GM19238 (cell line): Measurements from ENCODE around the gene PCDHB10.
"Not testable (repeated sequence)": the region's sequence is repeated elsewhere in the genome, so short reads cannot be mapped to it uniquely, and the experiment has no call there.

Experiments
- DNase-seq: peaks from one replicate; pipeline ENCODE4 v3.0.0; 2011; ENCODE audit warnings: low spot score; ENCODE audit not compliant: insufficient read length

Gene PCDHB10

GRCh38 chr5:141192110-141192725, at the start of gene PCDHB10:
TSS of gene PCDHB10 (plus strand) at chr5:141192353. CDS start at chr5:141192553, 200 bp downstream.
- no peak for DNase-seq

GRCh38 chr5:141149812-141150211, 42.3 kb upstream of the PCDHB10 start, which contains the start of gene PCDHB6:
TSS of gene PCDHB6 (plus strand) at chr5:141150057. CDS start at chr5:141150258, 201 bp downstream.
- no peak for DNase-seq

GRCh38 chr5:141150224-141150992, 41.7 kb upstream of the PCDHB10 start:
- DNase-seq: no peak

GRCh38 chr5:141150993-141151325, 41.2 kb upstream of the PCDHB10 start:
- DNase-seq: no peak

- not testable (repeated sequence) for DNase-seq
Measured at GRCh38 chr5:141151632-141152031, 40.5 kb upstream of the PCDHB10 start.

- DNase-seq: not testable (repeated sequence)
Measured at GRCh38 chr5:141152096-141152495, 40.1 kb upstream of the PCDHB10 start.

- no peak for DNase-seq
Measured at GRCh38 chr5:141155540-141156374, 36.4 kb upstream of the PCDHB10 start.

- DNase-seq: not testable (repeated sequence)
Measured at GRCh38 chr5:141157356-141157755, 34.8 kb upstream of the PCDHB10 start.

- DNase-seq: not testable (repeated sequence)
Measured at GRCh38 chr5:141157901-141158300, 34.3 kb upstream of the PCDHB10 start.

GRCh38 chr5:141172381-141173204, 19.6 kb upstream of the PCDHB10 start, which contains the start of gene PCDHB7:
TSS of gene PCDHB7 (plus strand) at chr5:141172644. CDS start at chr5:141172836, 192 bp downstream.
- DNase-seq: no peak

- not testable (repeated sequence) for DNase-seq
Measured at GRCh38 chr5:141174291-141175104, 17.7 kb upstream of the PCDHB10 start.

- no peak for DNase-seq
Measured at GRCh38 chr5:141175933-141176332, 16.2 kb upstream of the PCDHB10 start.

- DNase-seq: not testable (repeated sequence)
Measured at GRCh38 chr5:141177577-141178191, 14.5 kb upstream of the PCDHB10 start, which contains the start of gene PCDHB8. TSS of gene PCDHB8 (plus strand) at chr5:141177790. CDS start at chr5:141178035, 245 bp downstream.

- DNase-seq: not testable (repeated sequence)
Measured at GRCh38 chr5:141179371-141179770, 12.8 kb upstream of the PCDHB10 start.

GRCh38 chr5:141179876-141180275, 12.3 kb upstream of the PCDHB10 start:
- DNase-seq: not testable (repeated sequence)

GRCh38 chr5:141180313-141180712, 11.8 kb upstream of the PCDHB10 start:
- DNase-seq: no peak

GRCh38 chr5:141182248-141182647, 9.9 kb upstream of the PCDHB10 start, which contains the start of gene PCDHB16:
TSS of gene PCDHB16 (plus strand) at chr5:141182387. CDS start at chr5:141182560, 173 bp downstream.
- DNase-seq: no peak

- not testable (repeated sequence) for DNase-seq
Measured at GRCh38 chr5:141184117-141184855, 7.9 kb upstream of the PCDHB10 start.
